Measurements from ENCODE around the gene DNAH1.

GRCh38 chr3:52302426-52303145 lies 13.5 kb upstream of the DNAH1 start:
- TF ChIP-seq CTCF (conservative IDR thresholded peaks at IDR 0.05) (no peak), EZH2 (IDR thresholded peaks at IDR 0.05; ENCODE audit: low read depth) (no peak)

Measured in PC-9 (cell line).